Suprapubic skin (tissue), 4 donors: ENCODE data around the gene SLC25A42. TPM values are rescaled to one million over a fixed set of nuclear protein-coding genes. Genes with fewer than 3 reads are reported as not detected.
A peak's percentile ranks its signal among the peaks of the same experiment; 100 is the strongest.

Experiments
- DNase-seq, 2 donors: peaks; one replicate each; pipeline ENCODE4 v3.0.0-alpha.2; 2019; ENCODE audit warnings: low spot score in 2 of 2
- H3K27ac ChIP-seq: fragments of 200-600 bp; sonication (generic); one replicate; pipeline ENCODE4 v1.5.1; 2019
- H3K27me3 ChIP-seq: fragments of 200-600 bp; sonication (generic); one replicate; pipeline ENCODE4 v1.5.1; 2019
- H3K36me3 ChIP-seq: fragments of 200-600 bp; sonication (generic); one replicate; pipeline ENCODE4 v1.5.1; 2019
- H3K4me1 ChIP-seq: fragments of 200-600 bp; sonication (generic); one replicate; pipeline ENCODE4 v1.5.1; 2019
- H3K4me3 ChIP-seq: fragments of 200-600 bp; sonication (generic); one replicate; pipeline ENCODE4 v1.5.1; 2019; ENCODE audit warnings: mild to moderate bottlenecking
- H3K9me3 ChIP-seq: fragments of 200-600 bp; sonication (generic); one replicate; pipeline ENCODE4 v1.5.1; 2019
- CTCF ChIP-seq, 2 donors: fragments of 200-600 bp in 1 of 2; fragments of 450-650 bp in 1 of 2; sonication (generic) in 1 of 2; IDR thresholded peaks; one replicate each; pipeline ENCODE4 v1.5.1; 2016 to 2019; ENCODE audit warnings: antibody characterized with exemption in 2 of 2, mild to moderate bottlenecking in 1 of 2, moderate library complexity in 1 of 2
- EP300 ChIP-seq: sonication (generic); formaldehyde crosslinking; IDR thresholded peaks from one replicate; pipeline ENCODE4 v1.6.1; 2017; ENCODE audit warnings: antibody characterized with exemption
- POLR2A ChIP-seq, 2 donors: fragments of 450-650 bp; IDR thresholded peaks; one replicate each; pipeline ENCODE4 v1.6.1; 2017; ENCODE audit warnings: antibody characterized with exemption in 2 of 2, mild to moderate bottlenecking in 2 of 2, moderate library complexity in 2 of 2
- POLR2AphosphoS5 ChIP-seq, 3 donors: sonication (generic); formaldehyde crosslinking; IDR thresholded peaks; one replicate each; pipeline ENCODE4 v1.6.1; 2017; ENCODE audit warnings: antibody characterized with exemption in 3 of 3
- WGBS: methylation state at CpG from one replicate; pipeline ENCODE4 v1.1.5; 2018; 5-methylcytosine and 5-hydroxymethylcytosine counted together
- total RNA-seq, 4 donors: library from RNA; depleted of rRNA; stranded (reverse); fragments of >200 nt; gene quantifications; one replicate each; pipeline ENCODE4 v1.1.0, GENCODE V29; 2016

Gene SLC25A42
- total RNA-seq, 4 donors from 2014 or later, result 4.9 to 14.6 (median 10.6) TPM

GRCh38 chr19:19113040-19113626 is 49.3 kb downstream of the SLC25A42 start:
- no peaks in the 10 kb centered on the region for H3K9me3 ChIP-seq
- H3K4me3 ChIP-seq, result no peak overlapping the region
- DNase-seq, result no peak
- H3K27me3 ChIP-seq, result no peaks in the 10 kb centered on the region
- H3K4me1 ChIP-seq, result peaks cover 6% of the 10 kb centered on the region
- TF ChIP-seq EP300 (no peak), POLR2A (IDR thresholded peaks at IDR 0.05) (no peak), CTCF (IDR thresholded peaks at IDR 0.05) (no peak), POLR2AphosphoS5 (IDR thresholded peaks at IDR 0.05) (no peak)
- 33% methylated on average over 3 of the region's 7 CpGs for WGBS
- no peaks in the 10 kb centered on the region for H3K36me3 ChIP-seq
- no peak overlapping the region for H3K27ac ChIP-seq

- no peak for TF ChIP-seq POLR2A (IDR thresholded peaks at IDR 0.05)
- peak in 1 of 2 donors; percentile 18 for TF ChIP-seq CTCF (IDR thresholded peaks at IDR 0.05)
- TF ChIP-seq EP300, result no peak
- no peak for DNase-seq
- H3K9me3 ChIP-seq, result no peaks in the 10 kb centered on the region
- H3K27me3 ChIP-seq, result no peaks in the 10 kb centered on the region
- no peak overlapping the region for H3K4me3 ChIP-seq
- peaks cover 19% of the 10 kb centered on the region for H3K36me3 ChIP-seq
- WGBS, result 84% methylated on average over 9 of the region's 9 CpGs
- no peak overlapping the region for H3K27ac ChIP-seq
- H3K4me1 ChIP-seq, result no peaks in the 10 kb centered on the region
Observed at GRCh38 chr19:19115954-19116353, 52.2 kb downstream of the SLC25A42 start.

- WGBS, result 94% methylated on average over 34 of the region's 39 CpGs
- H3K27ac ChIP-seq, result no peak overlapping the region
- H3K4me1 ChIP-seq, result no peaks in the 10 kb centered on the region
- DNase-seq, result no peak
- no peaks in the 10 kb centered on the region for H3K9me3 ChIP-seq
- H3K4me3 ChIP-seq, result no peak overlapping the region
- TF ChIP-seq POLR2AphosphoS5 (IDR thresholded peaks at IDR 0.05) (no peak), POLR2A (IDR thresholded peaks at IDR 0.05) (no peak), CTCF (IDR thresholded peaks at IDR 0.05) (no peak), EP300 (no peak)
- no peaks in the 10 kb centered on the region for H3K27me3 ChIP-seq
- H3K36me3 ChIP-seq, result peaks cover 19% of the 10 kb centered on the region
Observed at GRCh38 chr19:19119325-19120237, 55.8 kb downstream of the SLC25A42 start.

- H3K9me3 ChIP-seq, result no peaks in the 10 kb centered on the region
- H3K36me3 ChIP-seq, result peaks cover 19% of the 10 kb centered on the region
- H3K4me3 ChIP-seq, result no peak overlapping the region
- no peak for DNase-seq
- no peaks in the 10 kb centered on the region for H3K4me1 ChIP-seq
- 65% methylated on average over 30 of the region's 39 CpGs for WGBS
- no peaks in the 10 kb centered on the region for H3K27me3 ChIP-seq
- no peak for TF ChIP-seq POLR2A (IDR thresholded peaks at IDR 0.05)
- no peak for TF ChIP-seq EP300
- no peak for TF ChIP-seq CTCF (IDR thresholded peaks at IDR 0.05)
- TF ChIP-seq POLR2AphosphoS5 (IDR thresholded peaks at IDR 0.05), result no peak
- no peak overlapping the region for H3K27ac ChIP-seq
Observed at GRCh38 chr19:19120308-19121231, 56.8 kb downstream of the SLC25A42 start.
